HFF-Myc (cell line): ENCODE results near the gene TUBD1.

Source experiments
- DNase-seq: peaks from one replicate; pipeline ENCODE4 v3.0.0-alpha.2; 2011; ENCODE audit warnings: low read depth; ENCODE audit errors: extremely low read depth
- H3K4me3 ChIP-seq: replicated peaks from 2 replicates; pipeline ENCODE4 v1.5.1; 2011; ENCODE audit warnings: low read depth, mild to moderate bottlenecking, control low read depth, low read length
- TF ChIP-seq, protein P1 (sequence below): IDR thresholded peaks from 2 replicates; pipeline ENCODE4 v1.5.1; 2012; ENCODE audit warnings: mild to moderate bottlenecking, low read depth, low read length, control low read depth; ENCODE audit errors: missing control alignments

The TUBD1 gene

DNA sequence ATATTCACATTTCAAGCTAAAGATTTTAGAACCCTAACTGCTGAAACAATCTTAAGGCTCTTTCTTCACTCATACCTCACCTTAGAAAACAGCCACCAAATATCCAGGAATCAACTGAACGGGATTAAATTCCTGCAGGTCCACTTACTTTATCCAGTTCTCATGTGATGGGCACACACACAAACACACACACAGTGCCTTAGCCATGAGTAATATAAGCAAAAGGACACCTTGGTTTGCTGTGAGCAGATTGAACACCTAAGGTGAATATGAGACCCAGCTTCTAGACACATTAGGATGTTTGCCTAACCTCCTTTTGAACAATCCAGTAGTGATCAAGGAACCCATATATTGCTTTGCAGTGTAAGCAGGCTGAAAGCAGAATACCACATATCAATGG lies 81.5 kb downstream of the TUBD1 start:
- H3K4me3 ChIP-seq, result no peak overlapping the region
- DNase-seq, result no peak
- TF ChIP-seq, protein P1, sequence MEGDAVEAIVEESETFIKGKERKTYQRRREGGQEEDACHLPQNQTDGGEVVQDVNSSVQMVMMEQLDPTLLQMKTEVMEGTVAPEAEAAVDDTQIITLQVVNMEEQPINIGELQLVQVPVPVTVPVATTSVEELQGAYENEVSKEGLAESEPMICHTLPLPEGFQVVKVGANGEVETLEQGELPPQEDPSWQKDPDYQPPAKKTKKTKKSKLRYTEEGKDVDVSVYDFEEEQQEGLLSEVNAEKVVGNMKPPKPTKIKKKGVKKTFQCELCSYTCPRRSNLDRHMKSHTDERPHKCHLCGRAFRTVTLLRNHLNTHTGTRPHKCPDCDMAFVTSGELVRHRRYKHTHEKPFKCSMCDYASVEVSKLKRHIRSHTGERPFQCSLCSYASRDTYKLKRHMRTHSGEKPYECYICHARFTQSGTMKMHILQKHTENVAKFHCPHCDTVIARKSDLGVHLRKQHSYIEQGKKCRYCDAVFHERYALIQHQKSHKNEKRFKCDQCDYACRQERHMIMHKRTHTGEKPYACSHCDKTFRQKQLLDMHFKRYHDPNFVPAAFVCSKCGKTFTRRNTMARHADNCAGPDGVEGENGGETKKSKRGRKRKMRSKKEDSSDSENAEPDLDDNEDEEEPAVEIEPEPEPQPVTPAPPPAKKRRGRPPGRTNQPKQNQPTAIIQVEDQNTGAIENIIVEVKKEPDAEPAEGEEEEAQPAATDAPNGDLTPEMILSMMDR, result no peak

- TF ChIP-seq, protein P1, result no peak
- H3K4me3 ChIP-seq, result no peak overlapping the region
- no peak for DNase-seq
These were observed 81.9 kb downstream of the TUBD1 start for GRCh38 chr17:59810894-59811153.
